ENCODE results near the gene FAM53B. TPM values are rescaled to one million over a fixed set of nuclear protein-coding genes. Genes with fewer than 3 reads are reported as not detected.

The FAM53B gene
- total RNA-seq, 6 experiments from 2014 or later = 4.4 to 10.8 (median 4.8) TPM

- WGBS (ENCODE audit: insufficient coverage, low coverage, low lambda C conversion rate, missing lambda C conversion rate) = 80% methylated on average over 1 of the region's 16 CpGs
- ATAC-seq = no peak
- H3K36me3 ChIP-seq = no peaks in the 10 kb centered on the region
Measured at GRCh38 chr10:124579011-124579399, 165.2 kb downstream of the FAM53B start.

GRCh38 chr10:124578231-124579010, 165.8 kb downstream of the FAM53B start:
- peak in 1 of 4 donors; percentile 14 for ATAC-seq
- WGBS (ENCODE audit: insufficient coverage, low coverage, low lambda C conversion rate, missing lambda C conversion rate) = 60% methylated on average over 1 of the region's 23 CpGs
- intact Hi-C loops (cut with DNase I) = no loop called here

More at GRCh38 chr10:124579011-124579399, 165.2 kb downstream of the FAM53B start:
- Histone ChIP-seq H3K4me1 (no peaks in the 10 kb centered on the region), H3K27ac (no peak overlapping the region), H3K9me3 (no peaks in the 10 kb centered on the region), H3K27me3 (no peaks in the 10 kb centered on the region), H3K4me3 (no peak overlapping the region)
- no peak for TF ChIP-seq POLR2A (IDR thresholded peaks at IDR 0.05)
- TF ChIP-seq CTCF (IDR thresholded peaks at IDR 0.05) = no peak
- intact Hi-C loops (cut with DNase I) = no loop called here
- DNase-seq = no peak

GRCh38 chr10:124577651-124578050, 166.5 kb downstream of the FAM53B start:
- no peaks in the 10 kb centered on the region for H3K36me3 ChIP-seq
- no peaks in the 10 kb centered on the region for H3K9me3 ChIP-seq
- no peak overlapping the region for H3K4me3 ChIP-seq
- no peaks in the 10 kb centered on the region for H3K27me3 ChIP-seq
- TF ChIP-seq CTCF (IDR thresholded peaks at IDR 0.05) (no peak), POLR2A (IDR thresholded peaks at IDR 0.05) (no peak)
- WGBS (ENCODE audit: insufficient coverage, low coverage, low lambda C conversion rate, missing lambda C conversion rate) = 83% methylated on average over 2 of the region's 3 CpGs
- DNase-seq = peak in 1 of 3 donors; percentile 39
- no peak for ATAC-seq
- intact Hi-C loops (cut with DNase I) = no loop called here
- no peaks in the 10 kb centered on the region for H3K4me1 ChIP-seq
- no peak overlapping the region for H3K27ac ChIP-seq

More at GRCh38 chr10:124578231-124579010, 165.8 kb downstream of the FAM53B start:
- H3K4me3 ChIP-seq = no peak overlapping the region
- no peaks in the 10 kb centered on the region for H3K4me1 ChIP-seq
- H3K9me3 ChIP-seq = no peaks in the 10 kb centered on the region
- no peaks in the 10 kb centered on the region for H3K36me3 ChIP-seq
- peak in 1 of 3 donors; percentile 44 for DNase-seq
- H3K27me3 ChIP-seq = no peaks in the 10 kb centered on the region
- H3K27ac ChIP-seq = no peak overlapping the region
- TF ChIP-seq POLR2A (IDR thresholded peaks at IDR 0.05) (no peak), CTCF (IDR thresholded peaks at IDR 0.05) (no peak)

- Histone ChIP-seq H3K27ac (no peak overlapping the region), H3K9me3 (no peaks in the 10 kb centered on the region), H3K36me3 (no peaks in the 10 kb centered on the region), H3K27me3 (no peaks in the 10 kb centered on the region), H3K4me1 (no peaks in the 10 kb centered on the region), H3K4me3 (no peak overlapping the region)
- ATAC-seq (peak in 1 of 4 donors; percentile 5), DNase-seq (no peak)
- no peak for TF ChIP-seq POLR2A (IDR thresholded peaks at IDR 0.05)
- WGBS (ENCODE audit: insufficient coverage, low coverage, low lambda C conversion rate, missing lambda C conversion rate) = 73% methylated on average over 9 of the region's 20 CpGs
- intact Hi-C loops (cut with DNase I) = no loop called here
Measured at GRCh38 chr10:124576526-124577420, 167.4 kb downstream of the FAM53B start.
